HG03558 (cell line): ENCODE data around the gene ALKBH2.

Source experiments
- ATAC-seq: cut with Tn5 transposase; IDR thresholded peaks from one replicate; pipeline ENCODE4 v1.9.1; 2021; ENCODE audit warnings: moderate number of reproducible peaks; ENCODE audit not compliant: unreplicated experiment; ENCODE audit errors: extremely low read depth

ALKBH2 gene

GRCh38 chr12:109115404-109115757 lies 22.1 kb upstream of the ALKBH2 start:
- no peak for ATAC-seq

GRCh38 chr12:109114644-109115043 lies 21.4 kb upstream of the ALKBH2 start:
- ATAC-seq: no peak

GRCh38 chr12:109113661-109114321 lies 20.5 kb upstream of the ALKBH2 start:
- no peak for ATAC-seq

- no peak for ATAC-seq
Observed at GRCh38 chr12:109112720-109113465, 19.6 kb upstream of the ALKBH2 start.

GRCh38 chr12:109110988-109111495 lies 17.8 kb upstream of the ALKBH2 start:
- no peak for ATAC-seq

- no peak for ATAC-seq
Observed at GRCh38 chr12:109109746-109110350, 16.6 kb upstream of the ALKBH2 start.

GRCh38 chr12:109105176-109105575 lies 11.9 kb upstream of the ALKBH2 start:
- no peak for ATAC-seq

- ATAC-seq: no peak
Observed at GRCh38 chr12:109102491-109102890, 9.2 kb upstream of the ALKBH2 start.

GRCh38 chr12:109100741-109101140 lies 7.5 kb upstream of the ALKBH2 start:
- ATAC-seq: no peak

GRCh38 chr12:109099431-109100020 lies 6.3 kb upstream of the ALKBH2 start:
- ATAC-seq: no peak

GRCh38 chr12:109098651-109099050 lies 5.4 kb upstream of the ALKBH2 start:
- no peak for ATAC-seq

- ATAC-seq: no peak
Observed at GRCh38 chr12:109098183-109098604, 4.9 kb upstream of the ALKBH2 start.

- peak; percentile 85 for ATAC-seq
Observed at GRCh38 chr12:109097435-109098182, 4.3 kb upstream of the ALKBH2 start, which contains the start of gene UNG. TSS of gene UNG (plus strand) at chr12:109097597. CDS start at chr12:109097680, 83 bp downstream.

- no peak for ATAC-seq
Observed at GRCh38 chr12:109097140-109097434, 3.8 kb upstream of the ALKBH2 start.

- no peak for ATAC-seq
Observed at GRCh38 chr12:109092497-109093021, 713 bp downstream of the ALKBH2 start.

- no peak for ATAC-seq
Observed at GRCh38 chr12:109089683-109090082, 3.6 kb downstream of the ALKBH2 start.

- no peak for ATAC-seq
Observed at GRCh38 chr12:109088818-109089217, 4.5 kb downstream of the ALKBH2 start.

- ATAC-seq: no peak
Observed at GRCh38 chr12:109087250-109087649, 6.0 kb downstream of the ALKBH2 start.

- ATAC-seq: no peak
Observed at GRCh38 chr12:109085590-109085989, 7.7 kb downstream of the ALKBH2 start.

GRCh38 chr12:109084425-109084824 lies 8.8 kb downstream of the ALKBH2 start:
- no peak for ATAC-seq
